OCI-M1 (cell line): ENCODE results near the gene CKMT2.
A peak's percentile ranks its signal among the peaks of the same experiment; 100 is the strongest.

Experiments used
- DNase-seq: peaks from one replicate; lab custom pipeline; 2025; lab: John Stamatoyannopoulos, UW

Gene CKMT2

GRCh38 chr5:81233080-81233634 lies at the start of gene CKMT2:
Gene CKMT2, plus strand, starts transcription at chr5:81233322. Its CDS starts 17,811 bp downstream, at chr5:81251133.
- no peak for DNase-seq

- no peak for DNase-seq
Observed at GRCh38 chr5:81183811-81184748, 49.0 kb upstream of the CKMT2 start.

- no peak for DNase-seq
Observed at GRCh38 chr5:81184749-81185110, 48.4 kb upstream of the CKMT2 start.

GRCh38 chr5:81187885-81188284 lies 45.2 kb upstream of the CKMT2 start:
- peak; percentile 42 for DNase-seq

- no peak for DNase-seq
Observed at GRCh38 chr5:81188962-81189361, 44.2 kb upstream of the CKMT2 start.

GRCh38 chr5:81189875-81190498 lies 43.1 kb upstream of the CKMT2 start:
- peak; percentile 72 for DNase-seq

- no peak for DNase-seq
Observed at GRCh38 chr5:81191726-81192372, 41.3 kb upstream of the CKMT2 start.

- no peak for DNase-seq
Observed at GRCh38 chr5:81192373-81192750, 40.8 kb upstream of the CKMT2 start.

- peak; percentile 90 for DNase-seq
Observed at GRCh38 chr5:81194633-81195334, 38.3 kb upstream of the CKMT2 start.

- peak; percentile 29 for DNase-seq
Observed at GRCh38 chr5:81195335-81195929, 37.7 kb upstream of the CKMT2 start.

- no peak for DNase-seq
Observed at GRCh38 chr5:81202655-81203054, 30.5 kb upstream of the CKMT2 start.

GRCh38 chr5:81203729-81204128 lies 29.4 kb upstream of the CKMT2 start:
- no peak for DNase-seq

- DNase-seq: no peak
Observed at GRCh38 chr5:81204205-81204604, 28.9 kb upstream of the CKMT2 start.

- DNase-seq: no peak
Observed at GRCh38 chr5:81205058-81205457, 28.1 kb upstream of the CKMT2 start.

- peak; percentile 52 for DNase-seq
Observed at GRCh38 chr5:81207009-81207408, 26.1 kb upstream of the CKMT2 start.

GRCh38 chr5:81208904-81209303 lies 24.2 kb upstream of the CKMT2 start:
- DNase-seq: no peak

GRCh38 chr5:81209386-81209785 lies 23.7 kb upstream of the CKMT2 start:
- no peak for DNase-seq

- no peak for DNase-seq
Observed at GRCh38 chr5:81209869-81210493, 23.1 kb upstream of the CKMT2 start.

- DNase-seq: no peak
Observed at GRCh38 chr5:81212211-81212751, 20.8 kb upstream of the CKMT2 start.

- DNase-seq: no peak
Observed at GRCh38 chr5:81213070-81213469, 20.1 kb upstream of the CKMT2 start.

- DNase-seq: no peak
Observed at GRCh38 chr5:81214848-81215247, 18.3 kb upstream of the CKMT2 start.
